HUES64 (cell line): Measurements from ENCODE around the gene ABCA3.

Experiments
- H3K27ac ChIP-seq: 2 replicates; pipeline ENCODE4 v1.7.0; 2013; ENCODE audit warnings: low read depth, low read length, inconsistent platforms
- H3K27me3 ChIP-seq: 2 replicates; pipeline ENCODE4 v1.6.1; 2013; ENCODE audit warnings: mild to moderate bottlenecking, low read length; ENCODE audit not compliant: insufficient read depth
- H3K36me3 ChIP-seq: 2 replicates; pipeline ENCODE4 v1.6.1; 2013; ENCODE audit warnings: mild to moderate bottlenecking, low read length; ENCODE audit not compliant: insufficient read depth
- H3K4me1 ChIP-seq: 2 replicates; pipeline ENCODE4 v1.6.1; 2013; ENCODE audit warnings: mild to moderate bottlenecking, low read length, moderate library complexity; ENCODE audit not compliant: insufficient read depth
- H3K4me3 ChIP-seq: 2 replicates; pipeline ENCODE4 v1.5.1; 2013; ENCODE audit warnings: mild to moderate bottlenecking, low read length, moderate library complexity
- H3K9ac ChIP-seq: 2 replicates; pipeline ENCODE4 v1.6.1; 2013; ENCODE audit warnings: mild to moderate bottlenecking, low read depth, low read length
- H3K9me3 ChIP-seq: 2 replicates; pipeline ENCODE4 v1.6.1; 2013; ENCODE audit warnings: low read depth, low read length; ENCODE audit not compliant: insufficient read depth
- WGBS: fragments of 150-250, 120-280 bp; methylation state at CpG from one replicate; pipeline ENCODE4 v1.1.7; 2013; ENCODE audit warnings: missing lambda C conversion rate; 5-methylcytosine and 5-hydroxymethylcytosine counted together

Gene ABCA3

DNA sequence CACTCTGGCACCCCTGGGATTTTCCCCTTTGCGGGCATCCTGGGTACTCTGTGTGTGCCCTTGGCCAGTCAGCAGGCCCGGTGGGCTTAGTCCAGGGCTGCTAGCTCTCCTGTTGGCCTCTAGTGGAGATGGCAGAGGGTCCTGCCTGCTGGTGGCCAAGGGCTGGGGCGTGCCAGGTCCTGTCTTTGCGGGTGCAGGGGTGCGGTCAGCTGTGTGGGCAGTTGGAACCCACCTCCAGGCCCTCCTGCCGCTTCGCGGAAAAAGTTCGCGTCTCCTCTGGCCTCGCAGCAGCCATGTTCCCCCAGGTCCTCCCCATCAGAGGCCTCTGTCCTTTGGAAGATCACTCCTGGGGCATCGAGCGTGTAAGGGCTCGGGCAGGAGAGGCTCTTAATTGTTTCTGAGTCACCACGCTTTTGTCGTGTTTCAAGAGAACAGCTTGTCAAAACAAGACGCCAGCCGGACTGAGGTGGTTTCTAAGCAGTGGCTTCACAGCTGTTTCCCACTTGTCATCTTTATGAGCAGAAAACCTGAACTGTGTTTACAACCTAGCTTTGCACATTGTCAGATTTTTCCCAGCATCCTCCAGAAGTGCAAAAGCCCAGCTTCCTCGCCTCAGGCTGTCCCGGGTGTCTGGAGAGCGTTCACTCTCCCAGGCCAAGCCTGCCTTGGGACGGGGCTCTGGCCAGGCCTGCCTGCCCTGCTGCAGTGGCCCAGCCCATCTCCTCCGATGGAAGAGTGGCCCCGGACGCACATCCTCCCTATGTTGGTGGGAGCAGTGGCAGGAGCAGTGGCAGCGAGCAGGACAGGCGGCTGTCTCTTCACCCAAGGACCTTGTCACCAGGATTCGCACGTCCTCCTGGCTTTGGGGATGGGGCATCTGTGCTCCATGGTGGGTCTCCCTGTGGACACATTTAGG, 109.3 kb downstream of the ABCA3 start:
- H3K36me3 ChIP-seq, result peaks cover 60% of the 10 kb centered on the region
- peaks cover 6% of the 10 kb centered on the region for H3K27me3 ChIP-seq
- no peak overlapping the region for H3K9ac ChIP-seq
- no peak overlapping the region for H3K4me3 ChIP-seq
- no peaks in the 10 kb centered on the region for H3K4me1 ChIP-seq
- H3K9me3 ChIP-seq, result no peaks in the 10 kb centered on the region
- H3K27ac ChIP-seq, result no peak overlapping the region
- WGBS, result 94% methylated on average over 29 of the region's 29 CpGs

DNA sequence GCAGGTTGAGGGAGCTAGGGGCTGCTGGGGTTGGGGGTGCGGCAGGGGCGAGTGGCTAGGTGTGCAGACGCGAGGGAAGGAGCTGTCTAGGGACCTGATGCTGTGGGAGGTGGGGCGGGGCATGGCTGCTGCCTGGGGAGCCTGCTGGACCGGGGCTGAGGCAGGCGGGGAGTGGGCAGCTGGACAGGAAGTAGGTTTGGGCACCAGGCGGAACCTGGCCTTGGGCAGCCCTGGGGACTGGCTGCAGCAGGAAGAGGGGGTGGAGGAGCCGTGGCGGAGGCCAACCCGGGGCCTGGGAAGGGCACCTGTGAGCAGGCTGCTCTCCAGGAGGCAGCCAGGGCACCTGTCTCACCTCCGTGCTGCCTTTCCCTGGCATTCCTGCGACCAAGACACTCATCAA, 110.2 kb downstream of the ABCA3 start:
- WGBS, result 95% methylated on average over 13 of the region's 13 CpGs
- H3K27me3 ChIP-seq, result no peaks in the 10 kb centered on the region
- no peak overlapping the region for H3K9ac ChIP-seq
- H3K4me3 ChIP-seq, result no peak overlapping the region
- peaks cover 57% of the 10 kb centered on the region for H3K36me3 ChIP-seq
- H3K27ac ChIP-seq, result no peak overlapping the region
- no peaks in the 10 kb centered on the region for H3K9me3 ChIP-seq
- H3K4me1 ChIP-seq, result no peaks in the 10 kb centered on the region

DNA sequence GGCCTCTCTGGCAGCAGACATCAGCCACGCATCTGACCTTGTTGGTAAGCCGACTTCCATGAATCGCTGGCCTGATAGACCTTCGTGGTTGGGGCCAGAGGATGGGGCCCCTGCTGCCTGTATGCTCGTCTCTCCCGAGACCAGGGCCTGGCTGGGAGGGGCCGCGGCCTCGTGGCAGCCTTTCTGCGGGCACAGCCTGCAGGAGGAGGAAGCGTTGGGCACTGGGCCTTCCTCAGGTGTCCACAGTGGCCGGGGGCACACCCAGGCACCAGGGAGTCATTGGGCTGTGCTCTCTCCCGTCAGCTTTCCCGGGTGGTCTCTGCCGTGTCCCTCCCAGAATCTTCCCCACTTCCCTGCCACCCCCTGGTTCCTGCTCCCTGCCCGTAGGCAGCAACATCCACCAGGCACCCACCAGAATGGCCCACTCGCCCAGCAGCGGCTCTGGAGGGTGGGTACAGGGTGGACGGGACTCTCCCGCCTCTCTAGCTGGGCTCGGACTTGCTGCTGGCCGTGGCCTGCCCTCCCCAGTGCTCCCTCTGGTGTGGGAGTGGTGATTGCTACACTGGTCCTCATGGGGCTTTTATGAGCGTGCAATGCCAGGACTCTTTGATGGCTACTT, 110.8 kb downstream of the ABCA3 start:
- H3K9ac ChIP-seq, result no peak overlapping the region
- H3K9me3 ChIP-seq, result no peaks in the 10 kb centered on the region
- no peaks in the 10 kb centered on the region for H3K4me1 ChIP-seq
- H3K27ac ChIP-seq, result no peak overlapping the region
- WGBS, result 94% methylated on average over 23 of the region's 23 CpGs
- peaks cover 53% of the 10 kb centered on the region for H3K36me3 ChIP-seq
- no peak overlapping the region for H3K4me3 ChIP-seq
- H3K27me3 ChIP-seq, result no peaks in the 10 kb centered on the region

DNA sequence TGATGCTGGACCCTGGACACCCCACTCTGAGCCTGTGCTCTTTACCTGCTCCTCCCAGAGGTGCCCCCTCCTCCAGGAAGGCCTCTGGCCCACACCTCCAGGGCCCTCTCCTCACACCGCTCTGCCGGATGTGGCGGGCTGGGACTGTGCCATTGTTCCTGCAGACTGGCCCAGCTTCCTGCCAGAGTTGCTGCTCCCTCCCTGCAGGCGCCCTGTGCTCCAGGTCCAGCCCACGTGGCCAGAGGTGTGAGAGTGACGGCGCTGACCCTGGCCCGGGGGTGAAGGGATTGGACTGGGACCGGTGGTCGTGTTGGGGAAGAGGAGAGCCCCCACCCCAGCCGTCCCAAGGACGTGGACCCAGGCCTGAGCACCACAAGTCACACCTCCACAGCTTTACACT, 111.4 kb downstream of the ABCA3 start:
- Histone ChIP-seq H3K9ac (no peak overlapping the region), H3K27ac (no peak overlapping the region), H3K4me1 (no peaks in the 10 kb centered on the region), H3K9me3 (no peaks in the 10 kb centered on the region), H3K36me3 (peaks cover 49% of the 10 kb centered on the region), H3K27me3 (no peaks in the 10 kb centered on the region), H3K4me3 (no peak overlapping the region)
- 96% methylated on average over 12 of the region's 12 CpGs for WGBS

DNA sequence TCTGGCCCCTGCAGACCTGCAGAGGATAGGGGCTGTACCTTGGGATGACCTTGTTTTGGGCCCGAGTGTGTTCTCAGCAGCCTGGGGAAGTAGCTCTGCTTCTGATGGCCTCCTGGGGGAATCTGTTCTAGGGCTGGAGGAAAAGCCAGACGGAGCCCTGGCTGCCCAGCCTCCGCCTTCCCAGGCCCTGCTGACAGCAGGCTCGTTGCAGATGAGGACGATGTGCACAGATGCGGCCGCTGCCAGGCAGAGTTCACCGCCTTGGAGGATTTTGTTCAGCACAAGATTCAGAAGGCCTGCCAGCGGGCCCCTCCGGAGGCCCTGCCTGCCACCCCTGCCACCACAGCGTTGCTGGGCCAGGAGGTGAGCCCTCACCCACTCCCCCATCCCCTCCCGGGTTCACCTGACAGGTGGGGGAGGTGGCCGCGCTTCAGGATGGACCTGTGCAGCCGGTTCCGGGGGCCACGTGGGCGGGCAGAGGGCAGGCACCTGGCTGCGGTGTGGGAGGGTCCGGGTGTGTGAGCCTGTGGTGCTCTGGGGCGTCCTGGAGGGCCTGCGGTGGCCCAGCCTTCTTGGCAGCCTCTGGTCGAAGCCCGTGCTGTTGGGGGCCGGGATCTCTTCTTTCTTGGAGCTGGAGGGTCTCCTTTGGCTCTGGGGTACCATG, 112.2 kb downstream of the ABCA3 start:
- H3K4me3 ChIP-seq, result no peak overlapping the region
- peaks cover 42% of the 10 kb centered on the region for H3K36me3 ChIP-seq
- no peaks in the 10 kb centered on the region for H3K27me3 ChIP-seq
- WGBS, result 96% methylated on average over 25 of the region's 25 CpGs
- H3K9me3 ChIP-seq, result no peaks in the 10 kb centered on the region
- no peak overlapping the region for H3K27ac ChIP-seq
- no peaks in the 10 kb centered on the region for H3K4me1 ChIP-seq
- no peak overlapping the region for H3K9ac ChIP-seq

DNA sequence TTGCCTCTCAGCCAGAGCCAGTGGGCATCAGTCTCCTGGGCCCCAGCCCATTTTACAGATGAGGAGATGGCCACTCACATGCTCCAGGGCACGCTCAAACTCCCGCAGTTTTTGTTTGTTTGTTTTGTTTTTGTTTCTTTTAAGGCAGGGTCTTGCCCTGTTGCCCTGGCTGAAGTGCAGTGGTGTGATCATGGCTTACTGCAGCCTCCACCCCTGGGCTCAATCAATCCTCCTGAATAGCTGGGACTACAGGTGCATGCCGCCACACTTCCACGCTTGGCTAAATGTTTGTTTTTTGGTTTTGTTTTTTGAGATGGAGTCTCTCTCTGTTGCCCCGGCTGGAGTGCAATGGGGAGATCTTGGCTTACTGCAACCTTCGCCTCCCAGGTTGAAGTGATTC, 113.6 kb downstream of the ABCA3 start:
- Histone ChIP-seq H3K36me3 (peaks cover 28% of the 10 kb centered on the region), H3K27ac (no peak overlapping the region), H3K27me3 (no peaks in the 10 kb centered on the region), H3K4me1 (no peaks in the 10 kb centered on the region), H3K9me3 (no peaks in the 10 kb centered on the region), H3K9ac (no peak overlapping the region), H3K4me3 (no peak overlapping the region)
- 89% methylated on average over 6 of the region's 6 CpGs for WGBS

DNA sequence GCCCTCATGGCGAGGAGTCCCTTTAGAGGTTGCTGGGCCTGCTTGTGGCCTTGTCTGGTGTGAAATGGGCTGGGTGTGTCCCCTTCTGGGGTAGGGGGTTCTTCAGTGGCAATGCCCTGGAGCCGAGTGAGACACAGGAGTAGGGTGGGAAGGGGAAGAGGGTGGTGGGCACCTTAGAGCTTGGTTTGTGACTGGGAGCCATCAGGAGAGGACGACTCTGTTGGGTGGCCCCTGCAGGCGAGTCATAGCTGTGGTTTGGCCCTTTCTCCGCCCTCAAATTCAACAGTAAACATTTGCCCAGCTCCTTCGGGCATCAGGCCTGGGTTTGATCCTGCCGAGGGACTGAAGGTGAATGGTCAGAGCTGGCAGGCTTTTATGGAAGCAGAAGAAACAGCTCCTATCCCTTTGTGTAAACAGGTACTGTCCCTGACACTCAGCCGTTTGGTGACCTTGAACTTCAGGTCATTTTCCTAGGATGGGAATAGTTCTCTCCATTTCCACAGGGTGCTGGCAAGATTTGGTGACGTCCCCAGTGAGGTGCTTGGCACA, 114.2 kb downstream of the ABCA3 start:
- H3K4me1 ChIP-seq, result no peaks in the 10 kb centered on the region
- no peak overlapping the region for H3K4me3 ChIP-seq
- H3K9ac ChIP-seq, result no peak overlapping the region
- no peaks in the 10 kb centered on the region for H3K9me3 ChIP-seq
- no peaks in the 10 kb centered on the region for H3K27me3 ChIP-seq
- 87% methylated on average over 9 of the region's 9 CpGs for WGBS
- H3K27ac ChIP-seq, result no peak overlapping the region
- peaks cover 23% of the 10 kb centered on the region for H3K36me3 ChIP-seq
